K562 (cell line): Measurements from ENCODE around the gene PRKCE.
"Not testable (repeated sequence)": the region's sequence is repeated elsewhere in the genome, so short reads cannot be mapped to it uniquely, and the experiment has no call there.

Experiments
- CHD2 ChIP-seq: IDR thresholded peaks from 2 replicates; pipeline ENCODE4 v1.6.1; 2011; ENCODE audit warnings: low read depth, low read length
- EZH2 ChIP-seq: IDR thresholded peaks from 2 replicates; pipeline ENCODE4 v1.6.1; 2012; ENCODE audit warnings: low read depth, mild to moderate bottlenecking, inconsistent platforms, low read length, borderline replicate concordance
- FOXJ3 ChIP-seq: sonication (generic); formaldehyde crosslinking; IDR thresholded peaks from 2 replicates; pipeline ENCODE4 v1.4.0; 2020; ENCODE audit warnings: mild to moderate bottlenecking, missing genetic modification reagents
- HDAC2 ChIP-seq: fragments of 450-650 bp; IDR thresholded peaks from 2 replicates; pipeline ENCODE4 v1.6.1; 2016; ENCODE audit warnings: mild to moderate bottlenecking
- NFIC ChIP-seq: fragments of 450-650 bp; IDR thresholded peaks from 2 replicates; pipeline ENCODE4 v1.6.1; 2017; ENCODE audit warnings: mild to moderate bottlenecking, inconsistent platforms
- NRF1 ChIP-seq, 2 experiments: fragments of 450-650 bp; IDR thresholded peaks in 1 of 2; conservative IDR thresholded peaks in 1 of 2; 2 replicates each; pipeline ENCODE4 v1.6.1; 2014; ENCODE audit warnings: mild to moderate bottlenecking in 2 of 2
- PHF21A ChIP-seq: fragments of 450-650 bp; IDR thresholded peaks from 2 replicates; pipeline ENCODE4 v1.6.1; 2017; ENCODE audit warnings: low read depth, borderline replicate concordance
- POLR3A ChIP-seq: IDR thresholded peaks from 2 replicates; pipeline ENCODE4 v1.6.1; 2011; ENCODE audit warnings: borderline replicate concordance, mild to moderate bottlenecking, moderate library complexity; ENCODE audit not compliant: insufficient read length, insufficient read depth; ENCODE audit errors: extremely low read depth
- RBM39 ChIP-seq: fragments of 200-400 bp; formaldehyde crosslinking; optimal IDR thresholded peaks from 2 replicates; pipeline ENCODE3; 2018; ENCODE audit warnings: low read depth, low read length
- TAF1 ChIP-seq: IDR thresholded peaks from 2 replicates; pipeline ENCODE4 v1.6.1; 2011; ENCODE audit warnings: mild to moderate bottlenecking, low read length, moderate library complexity; ENCODE audit not compliant: insufficient read depth, control insufficient read depth, severe bottlenecking; ENCODE audit errors: extremely low read depth
- ZZZ3 ChIP-seq: fragments of 450-650 bp; IDR thresholded peaks from 2 replicates; pipeline ENCODE4 v1.6.1; 2016; ENCODE audit warnings: antibody characterized with exemption, mild to moderate bottlenecking, moderate library complexity
- TF ChIP-seq, protein P1 (sequence below), 3 experiments: IDR thresholded peaks in 2 of 3; conservative IDR thresholded peaks in 1 of 3; 2 replicates each; pipeline ENCODE4 v1.5.1; 2011 to 2012; ENCODE audit warnings: low read length in 3 of 3, mild to moderate bottlenecking in 3 of 3, control low read depth in 2 of 3, improper control_type of control experiment in 1 of 3, inconsistent platforms in 1 of 3, low read depth in 1 of 3, mixed read lengths in 1 of 3, moderate library complexity in 1 of 3; ENCODE audit not compliant: insufficient read depth in 2 of 3

DNA sequence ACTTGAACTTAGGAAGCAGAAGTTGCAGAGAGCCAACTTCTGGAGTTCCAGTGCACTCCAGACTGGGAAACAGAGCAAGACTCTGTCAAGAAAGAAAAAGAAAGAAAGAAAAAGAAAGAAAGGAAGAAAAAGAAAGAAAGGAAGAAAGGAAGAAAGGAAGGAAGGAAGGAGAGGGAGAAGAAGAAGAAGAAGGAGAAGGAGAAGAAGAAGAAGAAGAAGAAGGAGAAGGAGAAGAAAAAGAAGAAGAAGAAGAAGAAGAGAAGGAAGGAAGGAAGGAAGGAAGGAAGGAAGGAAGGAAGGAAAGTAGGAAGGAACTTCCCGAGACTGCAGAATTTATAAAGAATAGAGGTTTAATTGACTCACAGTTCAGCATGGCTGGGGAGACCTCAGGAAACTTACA, 65.0 kb downstream of the PRKCE start:
- TF ChIP-seq EZH2; NRF1 (conservative IDR thresholded peaks at IDR 0.05 in 1 of 2, IDR thresholded peaks at IDR 0.05 in 1 of 2); CHD2; FOXJ3 (CRISPR knock-in tag); NFIC; PHF21A; RBM39; TAF1; ZZZ3; HDAC2; POLR3A: not testable (repeated sequence)
- TF ChIP-seq, protein P1, sequence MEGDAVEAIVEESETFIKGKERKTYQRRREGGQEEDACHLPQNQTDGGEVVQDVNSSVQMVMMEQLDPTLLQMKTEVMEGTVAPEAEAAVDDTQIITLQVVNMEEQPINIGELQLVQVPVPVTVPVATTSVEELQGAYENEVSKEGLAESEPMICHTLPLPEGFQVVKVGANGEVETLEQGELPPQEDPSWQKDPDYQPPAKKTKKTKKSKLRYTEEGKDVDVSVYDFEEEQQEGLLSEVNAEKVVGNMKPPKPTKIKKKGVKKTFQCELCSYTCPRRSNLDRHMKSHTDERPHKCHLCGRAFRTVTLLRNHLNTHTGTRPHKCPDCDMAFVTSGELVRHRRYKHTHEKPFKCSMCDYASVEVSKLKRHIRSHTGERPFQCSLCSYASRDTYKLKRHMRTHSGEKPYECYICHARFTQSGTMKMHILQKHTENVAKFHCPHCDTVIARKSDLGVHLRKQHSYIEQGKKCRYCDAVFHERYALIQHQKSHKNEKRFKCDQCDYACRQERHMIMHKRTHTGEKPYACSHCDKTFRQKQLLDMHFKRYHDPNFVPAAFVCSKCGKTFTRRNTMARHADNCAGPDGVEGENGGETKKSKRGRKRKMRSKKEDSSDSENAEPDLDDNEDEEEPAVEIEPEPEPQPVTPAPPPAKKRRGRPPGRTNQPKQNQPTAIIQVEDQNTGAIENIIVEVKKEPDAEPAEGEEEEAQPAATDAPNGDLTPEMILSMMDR (IDR thresholded peaks at IDR 0.05 in 2 of 3, conservative IDR thresholded peaks at IDR 0.05 in 1 of 3; ENCODE audit: insufficient read depth in 2 of 3, low read depth in 1 of 3, low read length in 3 of 3): not testable (repeated sequence)
